Measurements from ENCODE around the gene GREB1.

The GREB1 gene

GRCh38 chr2:11665028-11665427 is 131.2 kb downstream of the GREB1 start:
- DNase-seq (ENCODE audit: low read depth, low spot score), result no peak

DNA sequence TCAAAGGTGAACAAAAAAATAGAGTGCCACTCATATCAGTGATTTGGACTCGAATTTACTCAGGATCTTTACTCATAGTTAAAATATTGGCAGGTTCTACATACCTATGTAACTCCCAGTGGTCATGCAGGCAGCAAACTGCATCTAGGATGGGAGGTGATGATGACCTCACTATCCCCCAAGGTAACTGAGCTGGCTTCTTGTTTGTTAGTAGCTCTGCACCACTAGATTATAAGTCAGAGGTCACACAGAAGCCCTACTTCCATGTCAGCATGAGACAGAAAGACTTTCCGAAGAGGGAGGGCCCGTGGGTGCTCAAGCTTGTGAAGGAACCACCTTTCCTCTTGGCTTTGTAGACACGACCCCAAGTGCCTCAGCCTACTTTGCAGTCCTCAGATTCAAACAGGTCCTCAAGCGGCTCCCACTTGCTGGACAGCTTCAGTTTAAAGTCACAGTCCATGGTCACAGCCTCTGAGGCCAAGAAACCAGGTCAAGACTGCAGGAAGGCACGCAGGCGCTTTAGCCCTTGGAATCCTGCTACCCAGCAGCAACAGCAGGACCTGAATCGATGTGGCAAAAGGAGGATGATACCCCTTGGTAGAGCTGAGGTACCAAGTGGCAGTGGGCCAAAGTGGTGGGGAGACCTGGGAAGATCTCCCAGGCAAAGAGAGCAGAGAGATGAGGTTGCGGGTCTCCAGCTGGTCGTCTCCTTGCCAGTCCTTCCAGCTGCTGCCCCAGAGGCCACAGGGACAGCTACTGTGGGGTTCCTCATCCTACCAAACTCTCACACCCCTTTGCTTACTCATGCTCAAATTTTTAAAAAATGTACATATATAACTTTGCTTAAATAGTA is 131.9 kb downstream of the GREB1 start:
- no peak for DNase-seq (ENCODE audit: low read depth, low spot score)

DNA sequence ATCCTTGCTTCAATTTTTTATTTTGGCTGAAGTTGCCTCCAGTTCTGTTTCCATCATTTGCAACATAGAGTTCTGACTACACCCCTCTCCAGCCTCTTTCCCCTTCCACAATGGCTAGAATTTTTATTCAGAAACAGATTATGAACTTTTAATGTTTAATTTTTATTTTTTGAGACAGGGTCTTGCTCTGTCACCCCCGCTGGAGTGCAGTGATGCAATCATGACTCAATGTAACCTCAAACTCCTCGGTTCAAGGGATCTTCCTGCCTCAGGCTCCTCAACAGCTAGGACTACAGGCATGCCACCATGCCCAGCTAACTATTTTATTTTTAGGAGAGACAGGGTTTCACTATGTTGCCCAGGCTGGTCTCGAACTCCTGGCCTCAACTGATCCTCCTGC is 133.3 kb downstream of the GREB1 start:
- DNase-seq (ENCODE audit: low read depth, low spot score), result no peak

GRCh38 chr2:11667866-11668637 is 134.2 kb downstream of the GREB1 start:
- no peak for DNase-seq (ENCODE audit: low read depth, low spot score)

- DNase-seq (ENCODE audit: low read depth, low spot score), result no peak
Observed at GRCh38 chr2:11669454-11670291, 135.8 kb downstream of the GREB1 start, which contains the start of gene NTSR2. Gene NTSR2, minus strand, starts transcription at chr2:11670195. Its CDS starts 66 bp downstream, at chr2:11670129.

DNA sequence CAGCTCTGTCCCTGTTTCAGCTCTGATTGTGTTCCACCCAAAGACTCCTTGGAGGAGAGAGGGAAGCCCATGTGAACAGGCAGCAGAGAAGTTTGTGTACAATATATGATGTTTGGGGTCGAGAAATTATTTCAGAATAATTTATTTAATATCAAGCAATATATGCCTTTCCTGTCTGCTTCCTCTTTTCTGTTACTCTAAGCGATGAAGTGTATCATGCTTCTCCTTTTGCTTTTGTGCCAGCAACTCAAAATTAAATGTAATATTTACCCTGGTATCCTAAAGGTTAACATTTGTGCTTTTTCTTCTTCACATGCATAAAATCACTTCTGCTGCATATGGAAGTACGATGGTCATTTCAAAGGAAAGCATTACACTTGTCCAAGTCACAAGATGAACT is 138.6 kb downstream of the GREB1 start:
- no peak for DNase-seq (ENCODE audit: low read depth, low spot score)

DNA sequence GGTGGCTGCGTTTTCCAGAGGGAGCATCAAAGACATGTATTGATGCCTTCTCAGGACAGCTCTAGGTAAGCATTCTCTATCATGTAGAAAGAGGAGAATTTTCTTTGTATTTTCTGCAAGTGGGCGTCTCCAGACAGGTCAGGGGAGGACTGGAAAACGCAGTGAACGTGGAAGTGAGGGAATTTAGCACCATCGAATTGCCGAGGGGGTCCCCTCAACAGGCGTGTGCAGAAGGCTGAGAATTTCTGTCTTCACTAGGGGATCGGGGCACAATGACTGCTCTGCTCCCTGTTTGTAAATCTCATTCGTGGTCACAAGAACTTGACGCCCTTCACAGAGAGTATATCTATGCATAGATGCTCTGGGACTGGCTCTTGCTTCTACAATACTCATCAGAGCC is 141.1 kb downstream of the GREB1 start:
- DNase-seq (ENCODE audit: low read depth, low spot score), result no peak

DNA sequence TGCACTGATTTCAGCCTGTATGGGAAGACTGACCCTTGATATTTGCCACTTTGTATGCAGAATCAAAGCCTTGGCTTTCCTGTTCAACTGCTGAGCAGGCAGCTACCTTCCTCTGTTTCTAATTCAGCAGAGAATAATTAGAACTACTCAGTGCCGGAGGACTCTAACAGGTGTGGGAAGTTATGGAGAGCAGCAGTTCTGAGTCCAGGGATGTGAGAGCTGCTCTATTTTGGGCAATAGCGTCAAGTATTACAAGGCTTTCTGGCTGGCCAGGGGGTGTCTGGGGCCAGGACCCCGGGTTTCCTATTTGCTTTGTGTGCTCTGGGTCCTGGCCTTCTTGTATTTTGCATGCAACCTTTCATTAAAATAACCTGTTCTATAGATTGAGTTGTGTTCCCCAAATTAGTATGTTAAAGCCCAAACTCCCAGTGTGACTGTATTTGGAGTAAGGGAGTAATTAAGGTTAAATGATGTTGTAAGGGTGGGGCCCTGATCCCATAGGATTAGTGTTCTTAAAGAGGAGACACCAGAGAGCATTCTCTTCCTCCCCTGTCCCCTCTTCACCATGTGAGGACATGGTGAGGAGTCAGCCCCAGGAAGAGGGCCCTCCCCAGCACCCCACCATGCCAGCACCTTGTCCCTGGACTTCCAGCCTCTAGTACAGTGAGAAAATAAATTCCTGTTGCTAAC is 141.7 kb downstream of the GREB1 start:
- DNase-seq (ENCODE audit: low read depth, low spot score), result no peak

DNA sequence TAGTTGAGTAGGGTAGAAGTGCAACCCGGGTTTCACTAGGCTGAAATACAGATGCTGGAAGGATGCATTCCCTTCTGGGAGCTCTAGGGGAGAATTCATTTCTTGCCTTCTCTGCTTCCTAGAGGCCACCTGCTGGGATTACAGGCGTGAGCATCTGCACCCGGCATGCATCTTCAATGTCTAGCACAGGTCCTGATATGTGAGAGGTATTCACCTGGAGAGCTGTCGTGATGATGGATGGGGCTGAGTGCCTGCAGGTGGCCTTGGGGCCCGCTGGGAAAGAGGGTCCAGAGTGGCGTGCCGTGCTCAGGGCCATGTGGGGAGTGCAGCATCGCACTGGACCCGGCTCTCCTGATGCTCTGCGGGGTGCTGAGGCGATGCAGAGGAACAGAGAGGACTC is 142.8 kb downstream of the GREB1 start:
- no peak for DNase-seq (ENCODE audit: low read depth, low spot score)

DNA sequence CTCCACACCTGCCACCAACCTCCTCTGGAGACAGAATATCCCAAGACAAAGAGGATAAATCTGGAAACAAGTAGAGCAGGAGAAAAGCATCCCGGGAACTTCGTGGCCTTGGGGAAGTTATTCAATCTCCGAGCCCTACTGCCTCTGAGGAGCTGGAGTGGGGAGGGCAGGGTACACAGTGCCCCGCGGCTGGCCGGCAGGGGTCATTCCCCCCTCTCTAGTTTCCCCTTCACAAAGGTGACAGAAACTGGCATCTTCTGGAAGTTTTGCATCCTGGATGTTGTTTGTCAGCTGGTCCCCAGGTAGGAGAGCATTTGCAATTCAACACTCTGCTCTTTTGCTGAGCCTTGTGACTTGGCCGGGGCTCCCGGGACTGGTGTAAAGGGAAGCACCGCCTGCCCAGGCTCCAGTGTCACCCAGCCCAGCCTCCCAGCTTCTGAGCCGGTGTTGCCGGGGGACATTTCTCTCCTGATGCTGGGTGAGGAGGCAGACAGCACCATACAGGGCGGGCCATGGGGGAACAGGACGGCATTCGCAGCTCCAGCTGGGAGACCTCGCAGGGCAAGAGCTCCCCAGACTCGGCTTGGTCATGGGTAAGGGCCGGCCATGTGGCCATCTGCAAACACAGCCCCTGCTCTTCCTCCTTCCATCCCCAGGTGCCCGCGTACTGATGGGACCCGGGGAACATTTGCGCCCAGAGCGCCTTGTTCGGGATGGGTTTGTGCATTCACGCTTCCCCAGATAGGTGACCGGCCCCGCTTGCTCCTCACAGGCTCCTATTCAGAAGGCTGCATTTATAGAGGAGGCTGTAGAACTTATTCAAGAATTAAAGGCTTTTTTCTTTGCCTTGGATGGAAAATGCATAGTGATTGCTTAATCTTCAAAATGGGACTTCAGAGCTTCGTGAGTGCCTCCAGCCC is 143.6 kb downstream of the GREB1 start:
- no peak for DNase-seq (ENCODE audit: low read depth, low spot score)

GRCh38 chr2:11678306-11678960 is 144.6 kb downstream of the GREB1 start:
- DNase-seq (ENCODE audit: low read depth, low spot score), result no peak

GRCh38 chr2:11679016-11679415 is 145.2 kb downstream of the GREB1 start:
- no peak for DNase-seq (ENCODE audit: low read depth, low spot score)

DNA sequence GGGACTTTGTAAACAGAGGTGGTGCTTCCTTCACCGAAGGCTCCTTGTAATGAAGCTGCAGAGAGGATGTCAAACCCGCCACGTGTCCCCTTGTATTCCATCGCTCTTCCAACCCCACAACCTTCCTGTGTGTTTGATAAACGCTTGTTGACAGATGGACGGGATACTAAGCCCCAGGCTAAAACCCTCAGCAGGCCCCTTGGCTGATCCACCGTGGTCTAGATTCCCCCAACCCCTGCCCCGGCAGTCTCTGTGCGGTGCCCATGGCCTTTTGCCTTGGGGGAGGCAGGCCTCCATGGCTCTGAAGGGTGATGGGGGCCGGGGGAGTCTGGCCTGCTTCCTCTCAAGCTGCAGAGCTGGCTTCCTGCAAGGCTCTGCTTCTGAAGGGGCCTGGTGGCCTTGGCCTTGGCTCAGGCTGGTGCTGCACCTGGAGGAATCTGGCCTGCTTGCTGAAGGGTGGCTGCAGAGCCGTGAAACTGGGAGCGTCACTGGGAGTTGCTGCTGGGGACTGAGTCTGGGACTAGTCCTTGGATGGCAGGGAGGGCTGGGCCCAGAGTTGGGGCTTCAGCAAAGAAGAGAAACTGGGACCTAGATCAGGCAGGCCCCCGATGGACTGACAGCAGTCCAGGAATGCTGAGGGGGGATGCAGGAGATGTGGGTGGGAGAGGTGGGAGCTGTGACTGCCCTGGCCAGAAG is 145.8 kb downstream of the GREB1 start:
- DNase-seq (ENCODE audit: low read depth, low spot score), result no peak

DNA sequence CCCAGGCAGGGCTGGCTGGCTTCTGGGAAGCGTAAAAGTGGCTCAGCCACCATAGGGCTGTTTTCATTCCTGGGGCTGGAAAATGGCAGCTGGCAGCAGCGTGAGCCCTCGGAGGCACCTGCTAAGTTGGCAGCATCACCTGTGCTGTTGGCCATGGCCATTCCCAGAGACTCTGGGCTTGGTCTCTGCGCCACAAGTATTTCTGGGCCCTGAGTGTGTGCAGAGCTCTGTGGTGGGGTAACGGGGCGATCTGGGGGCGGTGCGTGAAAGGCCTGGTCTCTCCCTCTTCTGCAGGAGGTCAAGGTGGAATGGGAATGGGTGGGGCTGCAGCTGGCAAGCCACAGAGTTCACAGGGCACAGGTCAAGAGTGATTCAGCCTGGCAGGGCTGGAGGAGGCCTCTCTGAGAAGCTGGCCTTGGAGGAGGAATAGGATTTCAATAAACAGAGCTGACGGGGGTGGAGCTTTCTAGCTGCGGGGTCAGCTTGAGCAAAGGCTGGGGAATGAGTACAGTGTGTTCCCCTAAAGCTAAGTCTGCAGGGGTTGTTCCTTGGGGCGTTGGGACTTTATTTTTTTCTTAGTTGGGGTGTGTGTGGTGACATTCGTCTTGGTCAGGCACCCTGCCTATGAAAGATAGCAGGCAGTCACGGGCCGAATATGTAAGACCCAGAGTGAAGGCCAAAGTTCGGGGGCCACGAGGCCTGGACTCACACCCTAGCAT is 146.5 kb downstream of the GREB1 start:
- DNase-seq (ENCODE audit: low read depth, low spot score), result no peak

- no peak for DNase-seq (ENCODE audit: low read depth, low spot score)
Observed at GRCh38 chr2:11680901-11681721, 147.3 kb downstream of the GREB1 start.

- no peak for DNase-seq (ENCODE audit: low read depth, low spot score)
Observed at GRCh38 chr2:11681722-11682589, 148.1 kb downstream of the GREB1 start.

GRCh38 chr2:11682590-11682915 is 148.7 kb downstream of the GREB1 start:
- no peak for DNase-seq (ENCODE audit: low read depth, low spot score)
